GM12873 (cell line): ENCODE measurements around the gene ULK4.

ENCODE experiments used
- TF ChIP-seq, protein P1 (sequence below): IDR thresholded peaks from 2 replicates; pipeline ENCODE4 v1.5.1; 2012; ENCODE audit warnings: low read depth, mild to moderate bottlenecking, moderate library complexity, low read length, control low read depth; ENCODE audit not compliant: insufficient read depth; ENCODE audit errors: missing control alignments

The ULK4 gene

GRCh38 chr3:41653571-41654239, 308.2 kb downstream of the ULK4 start:
- TF ChIP-seq, protein P1, sequence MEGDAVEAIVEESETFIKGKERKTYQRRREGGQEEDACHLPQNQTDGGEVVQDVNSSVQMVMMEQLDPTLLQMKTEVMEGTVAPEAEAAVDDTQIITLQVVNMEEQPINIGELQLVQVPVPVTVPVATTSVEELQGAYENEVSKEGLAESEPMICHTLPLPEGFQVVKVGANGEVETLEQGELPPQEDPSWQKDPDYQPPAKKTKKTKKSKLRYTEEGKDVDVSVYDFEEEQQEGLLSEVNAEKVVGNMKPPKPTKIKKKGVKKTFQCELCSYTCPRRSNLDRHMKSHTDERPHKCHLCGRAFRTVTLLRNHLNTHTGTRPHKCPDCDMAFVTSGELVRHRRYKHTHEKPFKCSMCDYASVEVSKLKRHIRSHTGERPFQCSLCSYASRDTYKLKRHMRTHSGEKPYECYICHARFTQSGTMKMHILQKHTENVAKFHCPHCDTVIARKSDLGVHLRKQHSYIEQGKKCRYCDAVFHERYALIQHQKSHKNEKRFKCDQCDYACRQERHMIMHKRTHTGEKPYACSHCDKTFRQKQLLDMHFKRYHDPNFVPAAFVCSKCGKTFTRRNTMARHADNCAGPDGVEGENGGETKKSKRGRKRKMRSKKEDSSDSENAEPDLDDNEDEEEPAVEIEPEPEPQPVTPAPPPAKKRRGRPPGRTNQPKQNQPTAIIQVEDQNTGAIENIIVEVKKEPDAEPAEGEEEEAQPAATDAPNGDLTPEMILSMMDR = no peak

DNA sequence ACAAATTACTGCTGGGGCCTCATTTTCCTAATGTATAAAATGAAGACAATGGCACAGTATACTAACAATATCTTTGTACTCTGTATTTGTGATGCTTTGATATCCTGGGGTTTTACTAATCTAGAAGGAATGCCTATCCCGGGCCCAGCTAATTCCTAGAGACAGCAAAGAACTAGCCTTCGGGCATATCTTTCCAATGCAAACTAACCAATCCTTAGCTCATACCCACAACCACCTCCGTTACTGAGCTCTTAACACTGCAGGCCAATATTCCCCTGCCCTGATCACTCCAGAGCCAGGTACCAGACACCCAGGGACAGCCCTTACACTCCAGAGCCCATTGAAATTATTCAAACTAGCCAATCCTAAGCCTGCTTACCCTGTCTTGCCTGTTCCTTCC, 309.0 kb downstream of the ULK4 start:
- TF ChIP-seq, protein P1 = no peak

GRCh38 chr3:41652506-41652905, 309.4 kb downstream of the ULK4 start:
- TF ChIP-seq, protein P1 = no peak

DNA sequence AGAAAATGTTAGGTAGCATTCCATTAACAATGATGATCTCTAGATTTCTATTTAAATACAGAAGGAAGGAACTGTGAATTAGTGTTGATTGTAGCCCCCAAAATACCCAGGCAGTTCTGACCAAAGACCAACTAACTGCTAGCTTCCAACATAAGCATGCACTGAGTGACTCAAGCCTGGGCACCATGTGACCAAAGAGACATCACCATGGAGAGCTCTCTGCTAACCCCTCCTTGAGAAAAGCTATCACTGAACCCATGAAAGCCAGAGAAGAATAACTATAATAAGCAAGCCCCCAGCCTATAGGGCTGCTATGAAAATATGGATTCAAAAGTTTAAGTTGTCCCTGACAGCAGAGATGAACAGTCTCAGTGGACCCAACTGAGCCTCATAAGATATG, 310.2 kb downstream of the ULK4 start:
- TF ChIP-seq, protein P1 = no peak

DNA sequence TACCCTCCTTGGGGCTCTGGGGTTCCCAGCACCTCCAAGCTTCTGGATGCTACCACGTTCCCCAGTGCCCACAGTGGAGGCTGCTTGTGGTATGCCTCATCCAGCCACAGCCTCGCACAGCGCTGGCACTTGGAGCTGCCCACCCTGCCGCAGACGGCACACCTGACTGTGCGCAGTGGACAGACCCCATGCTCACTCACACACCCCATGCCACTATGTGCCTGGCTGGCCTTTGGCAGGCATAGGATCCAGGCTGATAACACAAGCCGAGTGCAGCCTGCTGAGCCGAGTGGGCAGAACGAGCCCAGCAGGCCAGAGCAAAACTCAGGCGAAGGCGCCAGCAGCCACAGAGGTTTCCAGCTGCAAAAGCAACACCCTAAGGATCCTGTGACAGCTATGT, 311.5 kb downstream of the ULK4 start:
- TF ChIP-seq, protein P1 = no peak

DNA sequence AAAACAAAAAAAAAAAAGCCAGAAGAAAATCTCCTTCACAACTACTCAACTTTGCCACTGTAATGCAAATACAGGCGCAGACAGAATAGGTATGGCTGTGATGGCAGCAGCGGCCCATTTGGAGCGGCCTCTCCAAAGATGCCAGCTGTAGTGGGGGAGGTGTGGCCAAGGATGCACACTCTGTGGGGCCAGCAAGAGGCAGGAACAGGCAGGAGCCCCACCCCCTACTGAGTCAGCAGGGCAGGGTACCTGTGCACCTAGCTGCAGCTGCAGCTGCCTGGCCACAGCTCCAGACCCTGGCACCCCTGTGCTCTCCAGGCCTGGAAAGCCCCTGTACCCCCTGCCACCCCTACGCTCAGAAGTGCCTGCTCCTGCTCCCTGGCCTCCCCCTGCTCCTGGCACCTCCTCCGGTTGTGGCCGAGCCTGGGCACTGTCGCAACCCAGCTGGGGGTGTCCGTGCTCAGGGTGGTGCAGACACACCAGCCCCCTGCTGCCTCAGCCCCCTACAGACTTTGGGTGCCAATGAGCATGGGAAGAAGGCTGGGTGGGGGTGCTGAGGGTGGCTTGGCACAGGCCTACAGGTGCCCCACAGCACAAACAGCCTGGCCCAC, 312.7 kb downstream of the ULK4 start:
- TF ChIP-seq, protein P1 = no peak

DNA sequence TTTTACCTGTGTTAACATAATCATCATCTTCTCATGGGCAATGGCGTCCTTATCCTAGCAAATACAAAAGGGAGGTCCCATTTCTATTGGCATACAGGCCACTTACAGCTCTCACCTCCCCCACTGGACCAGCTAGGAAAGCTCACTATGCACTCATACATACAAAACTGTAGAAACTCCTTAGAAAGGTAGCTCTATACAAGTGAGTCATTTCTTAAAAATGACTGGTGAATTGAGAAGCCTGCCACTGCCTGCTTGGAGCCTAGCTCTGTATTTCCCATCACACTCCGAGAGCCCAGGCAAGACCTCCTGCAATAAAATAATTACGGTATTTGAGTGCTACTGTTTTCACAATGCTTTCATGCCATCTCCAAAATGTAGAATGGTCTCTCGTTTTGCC, 321.8 kb downstream of the ULK4 start:
- TF ChIP-seq, protein P1 = no peak
